ENCODE results near the gene RTN4R. TPM values are rescaled to one million over a fixed set of nuclear protein-coding genes. Genes with fewer than 3 reads are reported as not detected.

RTN4R gene
- total and polyA plus RNA-seq, 8 donors: 3.7 to 10.9 (median 6.8) TPM

DNA sequence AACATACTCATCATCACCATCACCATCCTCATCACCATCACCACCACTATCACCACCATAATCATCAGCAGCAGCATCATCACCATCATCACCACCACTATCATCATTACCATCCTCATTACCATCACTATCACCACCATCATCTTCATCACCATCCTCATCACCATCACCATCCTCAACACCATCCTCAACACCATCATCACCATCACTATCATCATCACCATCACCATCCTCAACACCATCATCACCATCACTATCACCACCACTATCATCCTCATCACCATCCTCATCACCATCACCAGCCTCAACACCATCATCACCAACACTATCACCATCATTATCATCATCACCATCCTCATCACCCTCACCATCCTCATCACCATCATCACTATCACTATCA, 16.6 kb downstream of the RTN4R start:
- no peak overlapping the region for H3K27ac ChIP-seq
- no peak overlapping the region for H3K4me3 ChIP-seq
- H3K4me1 ChIP-seq: peaks cover 0 to 3% of the 10 kb centered on the region in 2 donors
- H3K9me3 ChIP-seq: no peaks in the 10 kb centered on the region
- H3K36me3 ChIP-seq: no peaks in the 10 kb centered on the region
- TF ChIP-seq, protein P1, sequence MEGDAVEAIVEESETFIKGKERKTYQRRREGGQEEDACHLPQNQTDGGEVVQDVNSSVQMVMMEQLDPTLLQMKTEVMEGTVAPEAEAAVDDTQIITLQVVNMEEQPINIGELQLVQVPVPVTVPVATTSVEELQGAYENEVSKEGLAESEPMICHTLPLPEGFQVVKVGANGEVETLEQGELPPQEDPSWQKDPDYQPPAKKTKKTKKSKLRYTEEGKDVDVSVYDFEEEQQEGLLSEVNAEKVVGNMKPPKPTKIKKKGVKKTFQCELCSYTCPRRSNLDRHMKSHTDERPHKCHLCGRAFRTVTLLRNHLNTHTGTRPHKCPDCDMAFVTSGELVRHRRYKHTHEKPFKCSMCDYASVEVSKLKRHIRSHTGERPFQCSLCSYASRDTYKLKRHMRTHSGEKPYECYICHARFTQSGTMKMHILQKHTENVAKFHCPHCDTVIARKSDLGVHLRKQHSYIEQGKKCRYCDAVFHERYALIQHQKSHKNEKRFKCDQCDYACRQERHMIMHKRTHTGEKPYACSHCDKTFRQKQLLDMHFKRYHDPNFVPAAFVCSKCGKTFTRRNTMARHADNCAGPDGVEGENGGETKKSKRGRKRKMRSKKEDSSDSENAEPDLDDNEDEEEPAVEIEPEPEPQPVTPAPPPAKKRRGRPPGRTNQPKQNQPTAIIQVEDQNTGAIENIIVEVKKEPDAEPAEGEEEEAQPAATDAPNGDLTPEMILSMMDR (IDR thresholded peaks at IDR 0.05): no peak
- DNase-seq: no peak
- intact Hi-C loops (cut with DNase I): no loop called here
- no peaks in the 10 kb centered on the region for H3K27me3 ChIP-seq
- no peak for ATAC-seq

DNA sequence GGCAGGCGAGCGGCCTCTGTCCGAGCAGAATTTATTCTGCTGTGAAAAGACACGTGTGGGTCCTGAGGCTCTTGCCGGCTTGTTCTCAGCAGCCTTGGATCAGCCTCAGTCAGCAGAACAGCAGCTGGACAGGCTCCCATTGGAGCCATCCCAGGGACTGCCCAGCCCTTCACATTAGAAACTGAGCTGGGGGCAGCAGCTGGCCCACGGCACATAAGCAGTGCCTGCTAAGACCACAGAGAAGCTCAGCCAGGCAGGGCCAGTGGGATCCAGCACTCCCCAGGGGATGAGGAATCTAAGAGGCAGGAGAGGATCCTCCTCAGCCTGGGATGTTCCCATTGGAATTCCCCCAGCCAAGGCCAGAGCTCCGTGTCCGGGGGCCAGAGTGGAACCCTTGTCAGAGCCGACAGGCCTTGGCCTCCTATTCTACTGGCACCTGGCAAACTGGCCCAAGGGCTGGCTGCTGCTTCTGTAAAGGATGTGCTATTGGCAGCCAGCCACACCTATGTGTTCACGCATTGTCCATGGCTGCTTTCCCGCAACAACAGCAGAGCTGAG, 18.2 kb downstream of the RTN4R start:
- no peak overlapping the region for H3K4me3 ChIP-seq
- H3K27me3 ChIP-seq: no peaks in the 10 kb centered on the region
- peaks cover 4 to 8% of the 10 kb centered on the region in 2 donors for H3K4me1 ChIP-seq
- H3K27ac ChIP-seq: no peak overlapping the region
- H3K9me3 ChIP-seq: no peaks in the 10 kb centered on the region
- TF ChIP-seq, protein P1 (IDR thresholded peaks at IDR 0.05): no peak
- intact Hi-C loops (cut with DNase I): no loop called here
- ATAC-seq (peak; percentile 35), DNase-seq (peak in 2 of 4 donors; percentile 57 to 80)
- no peaks in the 10 kb centered on the region for H3K36me3 ChIP-seq

DNA sequence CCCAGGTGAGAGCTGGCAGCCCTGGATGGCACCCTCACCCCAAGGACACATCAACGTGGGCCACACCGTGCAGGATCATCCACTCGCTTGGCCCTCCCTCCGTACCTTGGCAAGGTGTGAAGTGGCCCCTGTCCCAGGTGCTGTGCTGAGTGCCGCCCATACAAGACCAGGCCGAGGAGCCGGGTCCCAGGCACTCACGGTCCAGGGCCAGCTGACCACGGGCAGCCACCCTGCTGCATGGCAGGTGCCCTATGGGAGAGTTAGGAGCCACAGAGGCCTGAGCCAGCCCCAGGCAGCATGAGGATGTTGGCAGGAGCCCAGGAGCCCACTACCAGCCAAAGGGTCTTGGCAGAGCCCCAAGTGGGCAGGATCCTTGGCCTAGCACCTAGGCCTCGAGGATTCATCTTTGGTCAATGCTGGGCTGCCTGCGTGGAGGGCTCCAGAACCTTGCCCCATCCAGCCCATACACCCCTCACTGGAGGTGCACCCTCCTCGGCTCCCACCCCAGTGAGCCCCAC, 19.6 kb downstream of the RTN4R start:
- TF ChIP-seq, protein P1 (IDR thresholded peaks at IDR 0.05): no peak
- no peaks in the 10 kb centered on the region for H3K9me3 ChIP-seq
- H3K4me1 ChIP-seq: peaks cover 12 to 18% of the 10 kb centered on the region in 2 donors
- H3K4me3 ChIP-seq: no peak overlapping the region
- no peak for DNase-seq
- ATAC-seq: no peak
- H3K27ac ChIP-seq: no peak overlapping the region
- intact Hi-C loops (cut with DNase I): no loop called here
- no peaks in the 10 kb centered on the region for H3K36me3 ChIP-seq
- H3K27me3 ChIP-seq: no peaks in the 10 kb centered on the region

DNA sequence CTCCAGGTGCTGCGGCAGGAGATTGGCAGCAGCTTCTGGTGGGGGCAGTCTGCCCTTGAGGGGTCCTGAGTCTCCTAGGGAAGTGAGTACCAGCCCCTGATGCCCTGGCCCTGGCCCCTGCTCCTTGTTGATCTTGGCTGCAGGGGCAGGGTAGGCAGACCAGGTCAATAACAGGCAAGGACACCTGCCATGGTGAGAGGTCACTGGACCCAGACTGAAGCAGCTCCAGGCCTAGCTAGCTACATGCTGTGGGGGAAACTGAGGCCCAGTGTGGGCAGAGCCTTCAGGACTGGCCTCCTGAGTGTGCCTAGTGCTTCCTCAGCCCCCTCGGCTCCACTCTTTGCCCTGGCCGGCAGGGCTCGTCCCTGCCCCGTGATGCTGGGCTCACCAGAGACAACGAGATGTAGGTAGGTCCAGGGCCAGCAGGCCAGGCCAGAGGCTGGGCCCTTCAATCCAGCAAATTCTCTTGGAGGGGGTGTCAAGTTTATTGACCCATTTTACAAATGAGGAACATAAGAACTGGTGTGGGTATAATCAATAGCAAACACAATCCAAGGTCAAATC, 20.4 kb downstream of the RTN4R start:
- peaks cover 17 to 26% of the 10 kb centered on the region in 2 donors for H3K4me1 ChIP-seq
- no peak overlapping the region for H3K27ac ChIP-seq
- no peak for DNase-seq
- H3K27me3 ChIP-seq: no peaks in the 10 kb centered on the region
- no peak overlapping the region for H3K4me3 ChIP-seq
- H3K36me3 ChIP-seq: no peaks in the 10 kb centered on the region
- TF ChIP-seq, protein P1 (IDR thresholded peaks at IDR 0.05): no peak
- intact Hi-C loops (cut with DNase I): no loop called here
- no peaks in the 10 kb centered on the region for H3K9me3 ChIP-seq
- no peak for ATAC-seq

DNA sequence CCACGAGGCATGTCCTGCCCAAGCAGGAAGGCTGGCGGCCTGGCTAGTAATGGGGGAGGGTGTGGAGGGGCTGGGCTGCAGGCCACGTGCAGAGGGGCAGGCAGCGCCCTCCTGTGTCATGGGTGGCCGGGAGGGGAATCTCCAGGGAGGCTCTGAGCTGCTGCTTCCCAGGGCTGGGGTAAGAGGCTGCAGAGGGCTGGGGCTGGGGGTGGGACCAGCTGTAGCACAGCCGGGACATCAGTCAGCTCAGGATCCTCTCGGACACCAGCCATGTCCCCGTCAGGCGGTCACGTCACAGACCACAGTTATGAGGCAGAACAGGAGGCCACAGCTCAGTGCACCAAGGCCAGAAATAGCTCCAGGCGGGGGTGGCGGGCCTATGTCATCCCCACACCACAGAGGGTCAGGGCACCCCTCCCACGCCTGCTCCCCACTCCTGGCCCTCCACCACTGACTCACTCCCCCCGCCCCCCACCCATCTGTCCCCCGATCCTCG, 21.1 kb downstream of the RTN4R start:
- H3K36me3 ChIP-seq: peaks cover 0 to 6% of the 10 kb centered on the region in 2 donors
- no peaks in the 10 kb centered on the region for H3K9me3 ChIP-seq
- DNase-seq: no peak
- intact Hi-C loops (cut with DNase I): no loop called here
- peaks cover 17 to 29% of the 10 kb centered on the region in 2 donors for H3K4me1 ChIP-seq
- no peak overlapping the region for H3K27ac ChIP-seq
- TF ChIP-seq, protein P1 (IDR thresholded peaks at IDR 0.05): no peak
- H3K4me3 ChIP-seq: no peak overlapping the region
- H3K27me3 ChIP-seq: no peaks in the 10 kb centered on the region
- ATAC-seq: no peak

Data from left lung (tissue), 10 donors.